Measurements from ENCODE around the gene OR2T34.
"Not testable (repeated sequence)": the region's sequence is repeated elsewhere in the genome, so short reads cannot be mapped to it uniquely, and the experiment has no call there.

OR2T34 gene, protein sequence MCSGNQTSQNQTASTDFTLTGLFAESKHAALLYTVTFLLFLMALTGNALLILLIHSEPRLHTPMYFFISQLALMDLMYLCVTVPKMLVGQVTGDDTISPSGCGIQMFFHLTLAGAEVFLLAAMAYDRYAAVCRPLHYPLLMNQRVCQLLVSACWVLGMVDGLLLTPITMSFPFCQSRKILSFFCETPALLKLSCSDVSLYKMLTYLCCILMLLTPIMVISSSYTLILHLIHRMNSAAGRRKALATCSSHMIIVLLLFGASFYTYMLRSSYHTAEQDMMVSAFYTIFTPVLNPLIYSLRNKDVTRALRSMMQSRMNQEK

DNA sequence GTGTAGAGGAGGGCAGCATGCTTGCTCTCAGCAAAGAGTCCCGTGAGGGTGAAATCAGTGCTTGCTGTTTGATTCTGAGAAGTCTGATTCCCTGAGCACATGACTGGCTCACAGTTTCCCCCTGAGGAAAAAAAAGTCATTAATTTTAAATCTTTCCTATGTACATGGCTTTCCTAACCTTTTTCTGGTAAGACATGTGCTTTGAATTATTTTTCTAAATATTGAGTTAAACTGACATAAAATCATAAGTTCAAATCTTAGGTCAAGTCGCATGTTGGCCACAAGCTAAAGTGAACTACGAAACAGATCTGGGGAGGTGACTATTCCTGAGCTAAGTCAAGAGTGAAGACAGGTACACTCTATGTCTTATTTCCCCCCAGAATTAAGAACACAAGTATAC is at the start of gene OR2T34:
Gene OR2T34, minus strand, starts transcription at position 101 of the 400 bp plus-strand sequence. Its CDS starts 0 bp downstream, at position 101.
- not testable (repeated sequence) for H3K27ac ChIP-seq (ENCODE audit: low read length); H3K4me1 ChIP-seq (ENCODE audit: control insufficient read depth, insufficient read depth, low read length); H3K9me3 ChIP-seq (ENCODE audit: control insufficient read depth, insufficient read depth, low read length); H3K27me3 ChIP-seq (ENCODE audit: control insufficient read depth, insufficient read depth, low read length); DNase-seq (ENCODE audit: low read depth, low spot score); H3K4me3 ChIP-seq (ENCODE audit: low read length); H3K36me3 ChIP-seq (ENCODE audit: control insufficient read depth, insufficient read depth, low read length)
- WGBS (ENCODE audit: insufficient coverage, insufficient read length): no CpG with 5 or more reads among the region's 3 CpGs

DNA sequence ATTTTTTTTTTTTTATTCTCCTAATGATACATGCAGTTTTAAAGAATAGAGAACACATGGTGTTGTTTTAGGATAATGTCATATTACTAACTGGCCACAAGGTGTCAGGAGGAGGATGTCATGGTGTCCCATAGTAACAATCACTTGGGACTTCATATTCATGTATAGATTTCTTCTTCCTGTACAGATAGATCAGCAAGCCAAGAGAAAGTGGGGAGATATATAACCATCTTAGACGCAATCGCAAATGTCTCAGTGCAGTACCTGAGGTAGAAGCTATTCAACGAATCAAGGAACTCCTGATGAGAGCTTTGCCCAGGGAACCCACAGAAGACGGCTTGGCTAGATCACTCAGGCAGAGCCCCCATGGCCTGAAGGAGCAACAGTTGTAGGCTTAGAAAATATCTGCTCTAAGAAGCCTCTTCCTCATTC is 48.0 kb upstream of the OR2T34 start:
- Histone ChIP-seq H3K27ac (ENCODE audit: low read length) (no peak overlapping the region), H3K36me3 (ENCODE audit: control insufficient read depth, insufficient read depth, low read length) (no peaks in the 10 kb centered on the region), H3K27me3 (ENCODE audit: control insufficient read depth, insufficient read depth, low read length) (no peaks in the 10 kb centered on the region), H3K4me3 (ENCODE audit: low read length) (no peak overlapping the region), H3K4me1 (ENCODE audit: control insufficient read depth, insufficient read depth, low read length) (no peaks in the 10 kb centered on the region), H3K9me3 (ENCODE audit: control insufficient read depth, insufficient read depth, low read length) (peaks cover 16% of the 10 kb centered on the region)
- WGBS (ENCODE audit: insufficient coverage, insufficient read length): no CpG with 5 or more reads among the region's 4 CpGs
- no peak for DNase-seq (ENCODE audit: low read depth, low spot score)

DNA sequence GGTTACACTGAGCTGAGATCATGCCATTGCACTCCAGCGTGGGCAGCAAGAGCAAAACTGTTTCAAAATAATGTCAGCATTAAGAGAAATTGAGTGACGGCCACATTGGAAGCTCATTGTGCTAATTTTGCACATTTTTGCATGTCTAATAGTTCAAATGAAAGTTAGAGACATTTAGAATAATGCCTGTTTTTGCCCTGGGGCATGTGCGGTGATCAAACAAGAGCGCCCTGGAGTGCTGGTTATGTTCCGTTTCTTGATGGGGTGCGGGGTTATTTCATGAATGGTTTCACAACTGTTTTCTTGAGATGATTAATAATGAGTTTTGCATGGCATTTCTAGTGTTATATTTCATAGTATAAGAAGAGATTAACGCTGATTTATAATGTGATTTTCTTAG is 47.2 kb upstream of the OR2T34 start:
- H3K4me1 ChIP-seq (ENCODE audit: control insufficient read depth, insufficient read depth, low read length): no peaks in the 10 kb centered on the region
- no peaks in the 10 kb centered on the region for H3K27me3 ChIP-seq (ENCODE audit: control insufficient read depth, insufficient read depth, low read length)
- WGBS (ENCODE audit: insufficient coverage, insufficient read length): no CpG with 5 or more reads among the region's 7 CpGs
- H3K9me3 ChIP-seq (ENCODE audit: control insufficient read depth, insufficient read depth, low read length): peaks cover 16% of the 10 kb centered on the region
- no peak for DNase-seq (ENCODE audit: low read depth, low spot score)
- H3K4me3 ChIP-seq (ENCODE audit: low read length): no peak overlapping the region
- no peak overlapping the region for H3K27ac ChIP-seq (ENCODE audit: low read length)
- H3K36me3 ChIP-seq (ENCODE audit: control insufficient read depth, insufficient read depth, low read length): no peaks in the 10 kb centered on the region

DNA sequence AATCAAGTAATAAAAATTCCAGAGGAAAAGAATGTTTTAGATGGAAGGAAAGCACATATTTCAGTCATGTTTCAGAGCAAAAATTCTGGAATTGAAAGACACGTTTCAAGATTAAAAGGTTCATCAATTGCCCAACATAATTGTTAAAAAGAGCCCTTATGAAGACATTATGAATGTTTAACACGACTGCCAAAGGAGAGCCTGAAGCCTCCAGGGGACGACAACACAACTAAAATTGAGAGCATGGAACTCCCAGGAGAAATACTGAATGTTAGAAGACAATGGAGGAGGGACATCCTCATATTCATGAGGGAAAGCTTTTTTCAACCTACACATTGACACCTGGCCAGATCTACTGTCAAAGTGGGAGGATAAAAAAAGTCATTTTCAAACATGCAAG is 44.3 kb upstream of the OR2T34 start:
- no peaks in the 10 kb centered on the region for H3K4me1 ChIP-seq (ENCODE audit: control insufficient read depth, insufficient read depth, low read length)
- no CpG with 5 or more reads among the region's 3 CpGs for WGBS (ENCODE audit: insufficient coverage, insufficient read length)
- no peaks in the 10 kb centered on the region for H3K27me3 ChIP-seq (ENCODE audit: control insufficient read depth, insufficient read depth, low read length)
- no peak overlapping the region for H3K27ac ChIP-seq (ENCODE audit: low read length)
- DNase-seq (ENCODE audit: low read depth, low spot score): no peak
- H3K36me3 ChIP-seq (ENCODE audit: control insufficient read depth, insufficient read depth, low read length): no peaks in the 10 kb centered on the region
- H3K9me3 ChIP-seq (ENCODE audit: control insufficient read depth, insufficient read depth, low read length): peaks cover 10% of the 10 kb centered on the region
- no peak overlapping the region for H3K4me3 ChIP-seq (ENCODE audit: low read length)

DNA sequence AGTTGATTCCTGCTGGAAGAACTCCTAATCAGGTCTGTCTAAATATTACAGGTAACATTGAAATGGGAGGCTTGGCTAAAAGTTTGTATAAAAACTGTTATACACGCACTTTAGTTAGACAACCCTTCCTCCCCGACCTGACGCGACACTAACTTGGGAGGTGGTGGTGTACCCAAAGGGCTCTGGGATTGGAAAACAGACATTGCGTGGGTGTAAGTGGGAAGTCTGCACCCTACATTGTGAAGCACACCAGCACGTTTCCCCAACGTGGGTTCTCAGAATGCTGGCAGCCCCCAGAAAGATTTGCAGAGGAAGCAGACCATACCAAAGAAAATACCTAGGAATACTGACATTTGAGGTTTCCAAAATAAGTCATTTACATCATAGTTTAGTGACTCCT is 43.6 kb upstream of the OR2T34 start:
- WGBS (ENCODE audit: insufficient coverage, insufficient read length): no CpG with 5 or more reads among the region's 7 CpGs
- Histone ChIP-seq H3K4me1 (ENCODE audit: control insufficient read depth, insufficient read depth, low read length) (no peaks in the 10 kb centered on the region), H3K27me3 (ENCODE audit: control insufficient read depth, insufficient read depth, low read length) (no peaks in the 10 kb centered on the region), H3K9me3 (ENCODE audit: control insufficient read depth, insufficient read depth, low read length) (peaks cover 8% of the 10 kb centered on the region), H3K4me3 (ENCODE audit: low read length) (no peak overlapping the region), H3K36me3 (ENCODE audit: control insufficient read depth, insufficient read depth, low read length) (no peaks in the 10 kb centered on the region), H3K27ac (ENCODE audit: low read length) (no peak overlapping the region)
- DNase-seq (ENCODE audit: low read depth, low spot score): no peak

DNA sequence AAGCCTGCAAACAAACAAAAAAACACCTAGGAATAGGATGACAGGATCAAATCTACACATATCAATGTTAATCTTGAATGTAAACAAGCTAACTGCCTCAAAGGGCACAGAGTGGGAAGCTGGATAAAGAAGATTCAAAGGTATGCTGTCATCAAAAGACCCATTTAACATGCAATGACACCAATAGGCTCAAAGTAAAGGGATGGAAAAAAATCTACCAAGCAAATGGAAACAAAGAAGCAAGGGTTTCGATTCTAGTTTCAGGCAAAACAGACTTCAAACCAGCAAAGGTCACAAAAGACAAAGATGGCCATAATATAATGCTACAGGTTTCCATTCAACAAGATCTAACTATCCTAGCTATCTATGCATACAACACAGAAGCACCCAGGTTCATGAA is 39.2 kb upstream of the OR2T34 start:
- Histone ChIP-seq H3K4me1 (ENCODE audit: control insufficient read depth, insufficient read depth, low read length) (no peaks in the 10 kb centered on the region), H3K36me3 (ENCODE audit: control insufficient read depth, insufficient read depth, low read length) (no peaks in the 10 kb centered on the region), H3K4me3 (ENCODE audit: low read length) (no peak overlapping the region), H3K27me3 (ENCODE audit: control insufficient read depth, insufficient read depth, low read length) (no peaks in the 10 kb centered on the region), H3K9me3 (ENCODE audit: control insufficient read depth, insufficient read depth, low read length) (peaks cover 6% of the 10 kb centered on the region), H3K27ac (ENCODE audit: low read length) (no peak overlapping the region)
- no CpG with 5 or more reads among the region's 1 CpG for WGBS (ENCODE audit: insufficient coverage, insufficient read length)
- no peak for DNase-seq (ENCODE audit: low read depth, low spot score)

DNA sequence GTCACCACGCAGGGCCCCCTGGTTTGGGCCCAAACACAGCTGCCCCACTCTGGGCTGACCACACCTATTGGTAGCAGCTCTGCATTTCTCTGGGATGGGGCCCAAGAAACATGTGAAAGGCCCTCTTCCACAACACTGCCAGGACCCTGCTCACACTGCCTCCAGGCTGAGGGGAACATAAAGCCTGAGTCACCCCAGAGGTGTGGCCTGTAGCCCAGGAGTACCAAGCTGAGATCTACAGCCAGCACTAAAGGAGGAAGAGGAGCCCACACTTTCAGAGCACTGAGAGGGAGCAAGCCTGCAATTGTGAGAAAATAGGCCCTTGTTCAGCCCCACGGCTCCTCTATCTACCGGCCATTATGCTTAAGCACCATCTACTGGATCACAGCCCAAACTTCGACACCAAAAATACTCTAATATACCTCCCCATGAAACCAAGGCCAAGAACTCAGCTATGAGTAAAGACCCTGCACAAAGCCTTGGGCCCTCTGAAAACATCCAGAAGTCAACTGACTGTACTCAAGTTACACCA is 37.4 kb upstream of the OR2T34 start:
- Histone ChIP-seq H3K27me3 (ENCODE audit: control insufficient read depth, insufficient read depth, low read length) (no peaks in the 10 kb centered on the region), H3K4me1 (ENCODE audit: control insufficient read depth, insufficient read depth, low read length) (no peaks in the 10 kb centered on the region), H3K9me3 (ENCODE audit: control insufficient read depth, insufficient read depth, low read length) (peaks cover 5% of the 10 kb centered on the region), H3K36me3 (ENCODE audit: control insufficient read depth, insufficient read depth, low read length) (no peaks in the 10 kb centered on the region), H3K27ac (ENCODE audit: low read length) (no peak overlapping the region), H3K4me3 (ENCODE audit: low read length) (no peak overlapping the region)
- no peak for DNase-seq (ENCODE audit: low read depth, low spot score)
- no CpG with 5 or more reads among the region's 4 CpGs for WGBS (ENCODE audit: insufficient coverage, insufficient read length)

DNA sequence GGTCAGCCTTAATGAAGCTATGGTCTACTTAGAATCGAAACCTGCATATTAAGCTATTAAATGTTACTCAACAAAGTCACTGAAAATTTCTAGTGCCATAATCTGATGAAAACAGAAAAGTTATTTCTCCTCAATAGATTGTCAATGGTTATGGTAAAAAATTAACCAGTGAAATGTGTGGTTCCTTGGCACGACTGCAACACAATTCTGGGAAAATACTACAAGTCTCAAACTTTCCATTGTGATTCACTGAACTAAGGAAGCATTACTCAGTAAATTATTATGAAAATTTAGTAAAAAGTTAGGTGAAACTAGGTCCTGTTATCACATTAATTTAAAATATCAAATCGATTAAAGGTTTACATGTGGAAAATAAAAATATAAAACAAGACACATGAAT is 35.7 kb upstream of the OR2T34 start:
- no peak for DNase-seq (ENCODE audit: low read depth, low spot score)
- H3K27me3 ChIP-seq (ENCODE audit: control insufficient read depth, insufficient read depth, low read length): no peaks in the 10 kb centered on the region
- H3K4me1 ChIP-seq (ENCODE audit: control insufficient read depth, insufficient read depth, low read length): no peaks in the 10 kb centered on the region
- H3K4me3 ChIP-seq (ENCODE audit: low read length): no peak overlapping the region
- peaks cover 5% of the 10 kb centered on the region for H3K9me3 ChIP-seq (ENCODE audit: control insufficient read depth, insufficient read depth, low read length)
- H3K27ac ChIP-seq (ENCODE audit: low read length): no peak overlapping the region
- no peaks in the 10 kb centered on the region for H3K36me3 ChIP-seq (ENCODE audit: control insufficient read depth, insufficient read depth, low read length)
- WGBS (ENCODE audit: insufficient coverage, insufficient read length): no CpG with 5 or more reads among the region's 3 CpGs

DNA sequence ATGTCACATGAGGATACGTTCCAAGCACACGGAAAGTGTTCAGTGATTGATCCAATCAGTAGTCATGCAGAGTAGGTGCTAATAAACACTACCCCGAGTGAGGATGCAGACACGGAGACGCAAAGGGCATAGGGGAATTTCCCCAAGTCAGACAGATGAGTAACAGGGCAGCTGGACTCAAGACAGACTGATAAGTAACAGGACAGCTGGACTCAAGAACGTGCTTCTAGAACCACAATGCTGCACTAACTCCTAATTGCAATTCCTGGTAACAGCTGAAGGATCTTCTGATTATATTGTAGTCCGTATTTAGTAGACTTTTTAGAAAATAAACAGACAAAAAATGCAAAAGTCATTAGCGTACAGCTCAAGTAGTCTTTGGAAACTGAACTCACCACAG is 24.8 kb upstream of the OR2T34 start:
- Histone ChIP-seq H3K4me3 (ENCODE audit: low read length) (no peak overlapping the region), H3K27ac (ENCODE audit: low read length) (no peak overlapping the region), H3K9me3 (ENCODE audit: control insufficient read depth, insufficient read depth, low read length) (peaks cover 3% of the 10 kb centered on the region), H3K4me1 (ENCODE audit: control insufficient read depth, insufficient read depth, low read length) (no peaks in the 10 kb centered on the region), H3K27me3 (ENCODE audit: control insufficient read depth, insufficient read depth, low read length) (no peaks in the 10 kb centered on the region), H3K36me3 (ENCODE audit: control insufficient read depth, insufficient read depth, low read length) (no peaks in the 10 kb centered on the region)
- DNase-seq (ENCODE audit: low read depth, low spot score): no peak
- no CpG with 5 or more reads among the region's 8 CpGs for WGBS (ENCODE audit: insufficient coverage, insufficient read length)

DNA sequence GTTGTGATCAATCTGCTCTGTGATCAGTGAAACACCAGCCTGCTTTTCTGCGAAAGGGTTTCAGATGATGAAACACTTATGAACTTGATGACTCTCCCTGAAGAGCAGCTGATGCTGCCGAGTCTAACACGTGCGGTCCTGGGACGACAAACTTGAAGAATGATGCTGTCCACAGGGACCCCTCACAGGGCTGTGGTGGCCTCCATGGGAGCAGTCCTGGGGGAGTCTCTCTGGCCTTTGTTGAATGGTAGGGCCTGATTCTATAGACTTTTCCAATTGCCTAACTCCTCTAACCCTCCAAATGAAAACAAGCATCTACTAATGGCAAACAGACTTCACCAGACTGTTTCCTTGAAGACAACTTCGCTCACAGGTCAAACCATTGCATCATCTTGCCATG is 23.0 kb upstream of the OR2T34 start, which contains the start of gene OR2T10:
Gene OR2T10, minus strand, starts transcription at position 112 of the 400 bp plus-strand sequence. CDS start 3,932 bp downstream, outside the sequence.
- Histone ChIP-seq H3K36me3 (ENCODE audit: control insufficient read depth, insufficient read depth, low read length) (no peaks in the 10 kb centered on the region), H3K27ac (ENCODE audit: low read length) (no peak within 1 kb of the TSS), H3K4me3 (ENCODE audit: low read length) (no peak within 1 kb of the TSS), H3K9me3 (ENCODE audit: control insufficient read depth, insufficient read depth, low read length) (peaks cover 9% of the 10 kb centered on the region), H3K4me1 (ENCODE audit: control insufficient read depth, insufficient read depth, low read length) (no peaks in the 10 kb centered on the region), H3K27me3 (ENCODE audit: control insufficient read depth, insufficient read depth, low read length) (no peaks in the 10 kb centered on the region)
- DNase-seq (ENCODE audit: low read depth, low spot score): no peak
- no CpG with 5 or more reads among the region's 6 CpGs for WGBS (ENCODE audit: insufficient coverage, insufficient read length)

DNA sequence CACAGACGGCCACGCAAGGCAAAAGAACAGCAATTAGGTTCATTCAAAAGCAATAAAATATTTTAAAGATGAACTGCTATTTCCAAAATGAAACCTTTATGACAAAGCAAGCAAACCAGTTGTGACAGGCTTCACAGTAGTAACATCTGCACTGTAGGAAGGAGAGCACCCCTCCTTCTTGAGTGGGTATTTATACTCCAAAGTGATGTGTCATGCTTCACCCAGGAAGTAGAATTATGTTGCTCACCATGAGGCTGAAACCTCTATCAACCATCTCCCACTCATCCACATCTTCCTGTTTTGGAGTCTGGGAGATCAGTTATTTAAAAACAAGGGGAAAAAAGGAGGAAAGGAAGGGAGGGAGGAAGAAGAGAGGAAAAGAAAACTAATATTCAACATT is 22.1 kb upstream of the OR2T34 start:
- H3K36me3 ChIP-seq (ENCODE audit: control insufficient read depth, insufficient read depth, low read length): no peaks in the 10 kb centered on the region
- H3K4me1 ChIP-seq (ENCODE audit: control insufficient read depth, insufficient read depth, low read length): no peaks in the 10 kb centered on the region
- DNase-seq (ENCODE audit: low read depth, low spot score): no peak
- H3K27ac ChIP-seq (ENCODE audit: low read length): no peak overlapping the region
- peaks cover 9% of the 10 kb centered on the region for H3K9me3 ChIP-seq (ENCODE audit: control insufficient read depth, insufficient read depth, low read length)
- no peaks in the 10 kb centered on the region for H3K27me3 ChIP-seq (ENCODE audit: control insufficient read depth, insufficient read depth, low read length)
- no peak overlapping the region for H3K4me3 ChIP-seq (ENCODE audit: low read length)
- no CpG with 5 or more reads among the region's 2 CpGs for WGBS (ENCODE audit: insufficient coverage, insufficient read length)

Measured in iPS DF 6.9 (cell line).